GM12878 (cell line): Measurements from ENCODE around the gene NKD1. TPM values are rescaled to one million over a fixed set of nuclear protein-coding genes. Genes with fewer than 3 reads are reported as not detected.

Experiments used
- ATAC-seq: fragments of 200-7000 bp; cut with Tn5 transposase; 3 replicates; pipeline ENCODE4 v1.9.1; 2020; ENCODE audit warnings: mild to moderate bottlenecking, moderate library complexity
- BruUV-seq: library from RNA; stranded (reverse); fragments of 400-500 nt; replicated peaks from 2 replicates; lab custom pipeline; 2021; lab: Mats Ljungman, UMichigan
- CTCF ChIA-PET: fragments of 300-600 bp; sonication (Branson Sonifier 250); formaldehyde crosslinking; extraction: SDS; loops from one replicate; lab custom pipeline; 2021; ENCODE audit warnings: inconsistent platforms; lab: Yijun Ruan, JAX
- POLR2A ChIA-PET: fragments of 350-600 bp; formaldehyde crosslinking; extraction: SDS; loops from one replicate; lab custom pipeline; 2021; ENCODE audit warnings: inconsistent platforms; lab: Charles Lee
- RAD21 ChIA-PET: fragments of 300-600 bp; sonication (Branson Sonifier 250); formaldehyde crosslinking; loops from one replicate; lab custom pipeline; 2023; ENCODE audit warnings: antibody characterized with exemption; ENCODE audit not compliant: unreplicated experiment; lab: Charles Lee
- SMC1A ChIA-PET: fragments of 300-600 bp; sonication (Branson Sonifier 250); formaldehyde crosslinking; loops from one replicate; lab custom pipeline; 2023; ENCODE audit not compliant: unreplicated experiment, uncharacterized antibody; lab: Charles Lee
- DNase-seq: peaks from one replicate; pipeline ENCODE4 v3.0.0-alpha.2; 2011; ENCODE audit warnings: low read depth, low spot score
- FAIRE-seq: peaks from 3 replicates; lab custom pipeline; 2011; peaks lifted over from hg19 to GRCh38; lab: Jason Lieb, UNC
- H2AFZ ChIP-seq: 2 replicates; pipeline ENCODE4 v1.6.0; 2011; ENCODE audit warnings: low read depth, low read length, control low read depth; ENCODE audit not compliant: control insufficient read depth
- H3K27ac ChIP-seq: 2 replicates; pipeline ENCODE4 v1.5.1; 2011; ENCODE audit warnings: control low read depth; ENCODE audit not compliant: control insufficient read depth, insufficient read depth
- H3K27me3 ChIP-seq, 2 experiments: replicated peaks in 1 of 2; 2 replicates each; pipeline versions ENCODE4 v1.6.0 to v1.6.1; 2011; ENCODE audit warnings: low read length in 1 of 2; ENCODE audit not compliant: control insufficient read depth in 2 of 2, insufficient read depth in 2 of 2
- H3K36me3 ChIP-seq, 2 experiments: 2 replicates each; pipeline ENCODE4 v1.5.1; 2011; ENCODE audit warnings: low read length in 1 of 2; ENCODE audit not compliant: control insufficient read depth in 2 of 2, insufficient read depth in 2 of 2
- H3K4me1 ChIP-seq: 2 replicates; pipeline ENCODE4 v1.6.1; 2011; ENCODE audit warnings: mild to moderate bottlenecking, low read length, moderate library complexity, mixed read lengths; ENCODE audit not compliant: control insufficient read depth, insufficient read depth
- H3K4me2 ChIP-seq: 2 replicates; pipeline ENCODE4 v1.6.0; 2011; ENCODE audit warnings: control low read depth; ENCODE audit not compliant: control insufficient read depth, insufficient read depth
- H3K4me3 ChIP-seq: fragments of 200-600 bp; sonication (generic); 2 replicates; pipeline ENCODE4 v1.5.1; 2016
- H3K79me2 ChIP-seq: 2 replicates; pipeline ENCODE4 v1.6.0; 2011; ENCODE audit warnings: low read length; ENCODE audit not compliant: control insufficient read depth, insufficient read depth
- H3K9ac ChIP-seq: 2 replicates; pipeline ENCODE4 v1.8.0; 2011; ENCODE audit warnings: low read length, control low read depth, mixed read lengths; ENCODE audit not compliant: control insufficient read depth, insufficient read depth
- H3K9me3 ChIP-seq: replicated peaks from 3 replicates; pipeline ENCODE4 v1.5.1; 2011; ENCODE audit warnings: mild to moderate bottlenecking, low read length; ENCODE audit not compliant: control insufficient read depth, insufficient read depth
- H4K20me1 ChIP-seq: 2 replicates; pipeline ENCODE4 v1.6.0; 2011; ENCODE audit not compliant: control insufficient read depth, insufficient read depth
- BMI1 ChIP-seq: fragments of 450-650 bp; IDR thresholded peaks from 2 replicates; pipeline ENCODE4 v1.6.1; 2016; ENCODE audit warnings: mild to moderate bottlenecking, moderate library complexity, borderline replicate concordance
- FOXM1 ChIP-seq: IDR thresholded peaks from 2 replicates; pipeline ENCODE4 v1.6.1; 2012; ENCODE audit warnings: low read depth, mild to moderate bottlenecking, inconsistent platforms, low read length, moderate library complexity
- IKZF2 ChIP-seq, 2 experiments: fragments of 450-650 bp; IDR thresholded peaks; 2 replicates each; pipeline ENCODE4 v1.6.1; 2017; ENCODE audit warnings: mild to moderate bottlenecking in 2 of 2, moderate library complexity in 2 of 2
- NFXL1 ChIP-seq: fragments of 450-650 bp; IDR thresholded peaks from 2 replicates; pipeline ENCODE4 v1.6.1; 2017; ENCODE audit warnings: antibody characterized with exemption, mild to moderate bottlenecking, borderline replicate concordance
- PKNOX1 ChIP-seq: fragments of 450-650 bp; IDR thresholded peaks from 2 replicates; pipeline ENCODE4 v1.6.1; 2016; ENCODE audit warnings: mild to moderate bottlenecking
- PML ChIP-seq: IDR thresholded peaks from 2 replicates; pipeline ENCODE4 v1.6.1; 2012; ENCODE audit warnings: low read length, inconsistent platforms
- RAD51 ChIP-seq: fragments of 450-650 bp; IDR thresholded peaks from 2 replicates; pipeline ENCODE4 v1.6.1; 2016; ENCODE audit warnings: moderate library complexity, mild to moderate bottlenecking, inconsistent platforms
- SIX5 ChIP-seq: IDR thresholded peaks from 2 replicates; pipeline ENCODE4 v1.6.1; 2011; ENCODE audit warnings: mild to moderate bottlenecking, low read depth, low read length, moderate library complexity; ENCODE audit not compliant: severe bottlenecking
- ZNF24 ChIP-seq: fragments of 450-650 bp; IDR thresholded peaks from 2 replicates; pipeline ENCODE4 v1.6.1; 2017; ENCODE audit warnings: antibody characterized with exemption, mild to moderate bottlenecking
- WGBS: methylation state at CpG from one replicate; pipeline ENCODE4 v1.1.6; 2016; ENCODE audit warnings: low lambda C conversion rate; ENCODE audit not compliant: insufficient replicate concordance, insufficient coverage; ENCODE audit errors: missing lambda C conversion rate; 5-methylcytosine and 5-hydroxymethylcytosine counted together
- in situ Hi-C: fragments of 300-500 bp; cut with MboI; formaldehyde crosslinking; loops from 9 replicates; pipeline ENCODE4 v1.14.3; 2018; ENCODE audit warnings: mixed read lengths
- intact Hi-C: fragments of 100-400 bp; cut with micrococcal nuclease; formaldehyde crosslinking; loops from one replicate; pipeline ENCODE4 v1.14.2; 2022; ENCODE audit not compliant: unreplicated experiment
- polyA plus RNA-seq, 11 experiments: library from polyadenylated mRNA; depleted of rRNA in 4 of 11; unstranded in 6 of 11; stranded (reverse) in 5 of 11; fragments of >200 nt; fragmentation: Nextera tagmentation in 4 of 11; fragmentation: Illumina TruSeq in 1 of 11; extraction: Ambion mirVana in 4 of 11; extraction: Trizol in 1 of 11; gene quantifications; 1 replicate in 1 of 11; 2 replicates in 10 of 11; pipeline versions ENCODE4 v1.2.1 to v1.2.3, GENCODE V29; 2011 to 2016; ENCODE audit warnings: inconsistent platforms in 2 of 11, missing spikeins in 2 of 11, low read depth in 1 of 11
- total RNA-seq, 4 experiments: library from RNA; depleted of rRNA in 3 of 4; stranded (reverse); fragments of >200 nt in 3 of 4; fragmentation: Illumina TruSeq in 1 of 4; extraction: Trizol in 1 of 4; gene quantifications; 2 replicates each; pipeline versions ENCODE4 v1.2.1 to v1.2.3, GENCODE V29; 2013 to 2021

Gene NKD1
- total and polyA plus RNA-seq, 10 of the 15 experiments (the other 5 are each of a cell fraction or from before 2014, with no cell fraction given): under 0.01 to 0.49 (median 0.04) TPM; not detected in 2

GRCh38 chr16:50643192-50643591 lies 95.0 kb downstream of the NKD1 start:
- 0% methylated on average over 4 of the region's 4 CpGs for WGBS
- ATAC-seq (no peak), DNase-seq (no peak), FAIRE-seq (no peak)
- Histone ChIP-seq H4K20me1 (no peaks in the 10 kb centered on the region), H3K4me1 (no peaks in the 10 kb centered on the region), H3K4me3 (no peak overlapping the region), H3K9ac (no peak overlapping the region), H2AFZ (no peak overlapping the region), H3K4me2 (no peak overlapping the region), H3K27ac (no peak overlapping the region), H3K36me3 (no peaks in the 10 kb centered on the region), H3K27me3 (no peaks in the 10 kb centered on the region; a peak in 2 of 4 replicates), H3K79me2 (no peaks in the 10 kb centered on the region), H3K9me3 (no peaks in the 10 kb centered on the region)
- no TSS peak for BruUV-seq
- intact Hi-C loops (no loop called here), in situ Hi-C loops (no loop called here)
- ChIA-PET POLR2A (no interaction called here), CTCF (interaction anchor here (1.0 to 2.3 kb wide), 4 partner anchors 22 to 287 kb away, joined by 3 to 8 read pairs (median 4); no protein-coding TSS in a partner anchor), RAD21 (no interaction called here), SMC1A (interaction anchor here (1.6 kb wide), 1 partner anchor 24 kb away, joined by 3 read pairs; no protein-coding TSS in a partner anchor)
- no peak for TF ChIP-seq SIX5
- no peak for TF ChIP-seq IKZF2 (IDR thresholded peaks at IDR 0.05)
- TF ChIP-seq BMI1: no peak
- TF ChIP-seq RAD51: no peak
- no peak for TF ChIP-seq PML
- no peak for TF ChIP-seq PKNOX1
- no peak for TF ChIP-seq NFXL1
- no peak for TF ChIP-seq ZNF24
- no peak for TF ChIP-seq FOXM1
